CD14-positive monocyte (primary cell): ENCODE measurements around the gene CORO2A. TPM values are rescaled to one million over a fixed set of nuclear protein-coding genes. Genes with fewer than 3 reads are reported as not detected.

ENCODE experiments used
- DNase-seq, 3 donors: peaks; one replicate each; pipeline ENCODE4 v3.0.0-alpha.2; 2011 to 2022
- H2AFZ ChIP-seq: 2 replicates; pipeline ENCODE4 v1.6.0; 2012; ENCODE audit warnings: mild to moderate bottlenecking, low read depth, low read length, inconsistent platforms; ENCODE audit not compliant: insufficient read depth, poor library complexity, severe bottlenecking
- H3K27ac ChIP-seq, 2 donors: 1 replicate in 1 of 2; 2 replicates in 1 of 2; pipeline ENCODE4 v1.5.1; 2012 to 2013; ENCODE audit warnings: low read length in 2 of 2, control low read depth in 1 of 2, inconsistent platforms in 1 of 2, low read depth in 1 of 2, mild to moderate bottlenecking in 1 of 2
- H3K27me3 ChIP-seq, 2 donors: one replicate each; pipeline versions ENCODE4 v1.6.0 to v1.6.1; 2011 to 2013; ENCODE audit warnings: low read length in 2 of 2; ENCODE audit not compliant: control insufficient read depth in 2 of 2, insufficient read depth in 2 of 2
- H3K36me3 ChIP-seq, 2 donors: replicated peaks in 1 of 2; 1 replicate in 1 of 2; 2 replicates in 1 of 2; pipeline versions ENCODE4 v1.5.1 to v1.6.1; 2012 to 2013; ENCODE audit warnings: low read length in 2 of 2, control low read depth in 1 of 2, inconsistent platforms in 1 of 2, mild to moderate bottlenecking in 1 of 2; ENCODE audit not compliant: insufficient read depth in 2 of 2, control insufficient read depth in 1 of 2
- H3K4me1 ChIP-seq, 2 donors: 1 replicate in 1 of 2; 2 replicates in 1 of 2; pipeline versions ENCODE4 v1.5.1 to v1.6.1; 2012 to 2013; ENCODE audit warnings: low read length in 2 of 2, control low read depth in 1 of 2, inconsistent platforms in 1 of 2, mild to moderate bottlenecking in 1 of 2, moderate library complexity in 1 of 2; ENCODE audit not compliant: insufficient read depth in 2 of 2, control insufficient read depth in 1 of 2
- H3K4me2 ChIP-seq: replicated peaks from 2 replicates; pipeline ENCODE3; 2012; ENCODE audit warnings: low read length, moderate library complexity, mild to moderate bottlenecking; ENCODE audit not compliant: poor library complexity, severe bottlenecking; ENCODE audit errors: extremely low read depth
- H3K4me3 ChIP-seq, 3 experiments: fragments of 200-600 bp in 1 of 3; sonication (generic) in 1 of 3; replicated peaks in 1 of 3; 1 replicate in 2 of 3; 2 replicates in 1 of 3; pipeline ENCODE4 v1.5.1; 2011 to 2013; ENCODE audit warnings: low read length in 3 of 3, mild to moderate bottlenecking in 3 of 3, control low read depth in 2 of 3, low read depth in 2 of 3, inconsistent platforms in 1 of 3, moderate library complexity in 1 of 3
- H3K79me2 ChIP-seq: 2 replicates; pipeline ENCODE4 v1.6.0; 2012; ENCODE audit warnings: mild to moderate bottlenecking, control low read depth, inconsistent platforms, low read length, moderate library complexity; ENCODE audit not compliant: insufficient read depth
- H3K9ac ChIP-seq: 2 replicates; pipeline ENCODE4 v1.6.0; 2017; ENCODE audit warnings: low read length, mild to moderate bottlenecking; ENCODE audit not compliant: insufficient read depth, poor library complexity, severe bottlenecking
- H3K9me3 ChIP-seq, 2 donors: replicated peaks in 1 of 2; 1 replicate in 1 of 2; 2 replicates in 1 of 2; pipeline versions ENCODE4 v1.5.1 to v1.6.1; 2012 to 2013; ENCODE audit warnings: low read length in 2 of 2, control low read depth in 1 of 2; ENCODE audit not compliant: control insufficient read depth in 1 of 2, insufficient read depth in 1 of 2
- H4K20me1 ChIP-seq: 2 replicates; pipeline ENCODE4 v1.6.0; 2012; ENCODE audit warnings: mild to moderate bottlenecking, low read length, control low read depth, moderate library complexity; ENCODE audit not compliant: insufficient read depth
- H3K27ac Mint-ChIP-seq, 7 donors: one replicate each; pipeline ENCODE4 v1.8.0; 2020; ENCODE audit warnings: mild to moderate bottlenecking in 7 of 7, mixed read lengths in 7 of 7, moderate library complexity in 6 of 7, inconsistent platforms in 2 of 7
- H3K27me3 Mint-ChIP-seq, 3 donors: one replicate each; pipeline ENCODE4 v1.8.0; 2021 to 2022; ENCODE audit warnings: low read depth in 3 of 3, mild to moderate bottlenecking in 3 of 3, mixed read lengths in 3 of 3, moderate library complexity in 3 of 3, inconsistent platforms in 1 of 3
- H3K36me3 Mint-ChIP-seq, 2 donors: one replicate each; pipeline ENCODE4 v1.8.0; 2020; ENCODE audit warnings: mixed read lengths in 2 of 2, inconsistent platforms in 1 of 2, mild to moderate bottlenecking in 1 of 2
- H3K4me1 Mint-ChIP-seq: one replicate; pipeline ENCODE4 v1.8.0; 2020; ENCODE audit warnings: mild to moderate bottlenecking, mixed read lengths
- H3K4me3 Mint-ChIP-seq, 2 donors: one replicate each; pipeline ENCODE4 v1.8.0; 2020; ENCODE audit warnings: mild to moderate bottlenecking in 2 of 2, mixed read lengths in 2 of 2, moderate library complexity in 1 of 2
- H3K9me3 Mint-ChIP-seq, 7 donors: one replicate each; pipeline ENCODE4 v1.8.0; 2020 to 2022; ENCODE audit warnings: mixed read lengths in 7 of 7, mild to moderate bottlenecking in 6 of 7, moderate library complexity in 6 of 7, inconsistent platforms in 2 of 7
- WGBS: methylation state at CpG from one replicate; pipeline ENCODE4 v1.1.5; 2013; ENCODE audit warnings: missing lambda C conversion rate; ENCODE audit not compliant: insufficient coverage; 5-methylcytosine and 5-hydroxymethylcytosine counted together
- intact Hi-C, 2 donors: fragments of 100-400 bp; cut with micrococcal nuclease; formaldehyde crosslinking; loops; one replicate each; pipeline versions ENCODE4 v1.15.0 to v1.15.1; 2023
- polyA plus RNA-seq, 3 donors: library from polyadenylated mRNA; depleted of rRNA in 1 of 3; unstranded in 2 of 3; stranded (reverse) in 1 of 3; fragments of 300-500 nt in 2 of 3; fragments of >200 nt in 1 of 3; fragmentation: Illumina TruSeq in 2 of 3; gene quantifications; 1 replicate in 2 of 3; 2 replicates in 1 of 3; pipeline ENCODE4 v1.2.3, GENCODE V29; 2012 to 2021
- TF ChIP-seq, protein P1 (sequence below): fragments of 200-600 bp; IDR thresholded peaks from one replicate; pipeline ENCODE4 v1.8.0; 2022; ENCODE audit warnings: antibody characterized with exemption, mild to moderate bottlenecking

CORO2A gene
- polyA plus RNA-seq, 3 donors: 1.2 to 3.5 (median 2.1) TPM

DNA sequence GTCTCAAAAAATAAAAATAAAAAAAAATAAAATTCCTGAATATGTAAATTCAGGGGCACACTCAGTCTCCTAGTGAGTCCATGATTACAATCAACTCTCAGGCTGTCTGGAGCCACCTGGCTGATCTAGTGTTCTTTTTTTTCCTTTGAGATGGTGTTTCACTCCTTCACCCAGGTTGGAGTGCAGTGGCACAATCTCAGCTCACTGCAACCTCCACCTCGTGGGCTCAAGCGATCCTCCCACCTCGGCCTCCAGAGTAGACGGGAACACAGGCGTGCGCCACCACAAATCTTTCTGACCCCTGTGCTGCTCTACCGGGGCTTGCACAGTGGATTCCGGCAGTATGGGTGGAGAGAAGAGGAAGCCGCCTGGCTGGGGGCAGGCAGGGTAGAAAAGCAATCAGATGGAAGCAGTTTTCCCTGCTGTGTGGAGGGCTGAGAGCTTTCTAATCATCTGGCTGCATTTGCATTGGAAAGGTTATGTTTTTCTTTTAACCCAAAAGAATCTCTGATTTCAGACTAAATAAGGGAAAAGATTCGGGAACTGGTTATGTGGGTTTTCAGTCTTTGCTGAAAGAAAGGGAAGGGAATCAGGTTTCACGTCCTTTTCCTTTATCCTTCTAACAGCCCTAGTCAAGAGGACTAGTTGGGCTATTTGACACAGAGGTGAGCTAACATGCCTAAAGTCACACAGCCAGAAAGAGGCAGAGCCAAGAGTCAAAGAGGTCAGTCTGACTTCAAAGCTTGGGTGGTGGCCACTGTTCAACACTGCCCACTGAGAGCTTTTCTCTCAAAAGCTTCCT lies 26.3 kb upstream of the CORO2A start:
- Histone ChIP-seq H3K27me3 (no peaks in the 10 kb centered on the region), H3K9ac (no peak overlapping the region), H3K4me1 (peaks cover 8 to 11% of the 10 kb centered on the region in 2 donors), H3K4me3 (no peak overlapping the region), H2AFZ (no peak overlapping the region), H3K79me2 (peaks cover 36% of the 10 kb centered on the region), H4K20me1 (peaks cover 86% of the 10 kb centered on the region), H3K27ac (peak overlapping the region in 1 of 2 donors; percentile 53), H3K36me3 (peaks cover 89 to 99% of the 10 kb centered on the region in 2 donors), H3K4me2 (no peak overlapping the region), H3K9me3 (no peaks in the 10 kb centered on the region)
- Mint-ChIP-seq H3K4me3 (no peak overlapping the region), H3K9me3 (peaks cover 0 to 2% (median 0%) of the 10 kb centered on the region in 7 donors), H3K36me3 (peaks cover 84 to 96% of the 10 kb centered on the region in 2 donors), H3K27me3 (peaks cover 0 to 1% (median 0%) of the 10 kb centered on the region in 3 donors), H3K27ac (peak overlapping the region in 3 of 7 donors; percentile 55 to 63 (median 57)), H3K4me1 (peaks cover 10% of the 10 kb centered on the region)
- TF ChIP-seq, protein P1, sequence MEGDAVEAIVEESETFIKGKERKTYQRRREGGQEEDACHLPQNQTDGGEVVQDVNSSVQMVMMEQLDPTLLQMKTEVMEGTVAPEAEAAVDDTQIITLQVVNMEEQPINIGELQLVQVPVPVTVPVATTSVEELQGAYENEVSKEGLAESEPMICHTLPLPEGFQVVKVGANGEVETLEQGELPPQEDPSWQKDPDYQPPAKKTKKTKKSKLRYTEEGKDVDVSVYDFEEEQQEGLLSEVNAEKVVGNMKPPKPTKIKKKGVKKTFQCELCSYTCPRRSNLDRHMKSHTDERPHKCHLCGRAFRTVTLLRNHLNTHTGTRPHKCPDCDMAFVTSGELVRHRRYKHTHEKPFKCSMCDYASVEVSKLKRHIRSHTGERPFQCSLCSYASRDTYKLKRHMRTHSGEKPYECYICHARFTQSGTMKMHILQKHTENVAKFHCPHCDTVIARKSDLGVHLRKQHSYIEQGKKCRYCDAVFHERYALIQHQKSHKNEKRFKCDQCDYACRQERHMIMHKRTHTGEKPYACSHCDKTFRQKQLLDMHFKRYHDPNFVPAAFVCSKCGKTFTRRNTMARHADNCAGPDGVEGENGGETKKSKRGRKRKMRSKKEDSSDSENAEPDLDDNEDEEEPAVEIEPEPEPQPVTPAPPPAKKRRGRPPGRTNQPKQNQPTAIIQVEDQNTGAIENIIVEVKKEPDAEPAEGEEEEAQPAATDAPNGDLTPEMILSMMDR: no peak
- 92% methylated on average over 7 of the region's 11 CpGs for WGBS
- no peak for DNase-seq
- intact Hi-C loops: no loop called here

DNA sequence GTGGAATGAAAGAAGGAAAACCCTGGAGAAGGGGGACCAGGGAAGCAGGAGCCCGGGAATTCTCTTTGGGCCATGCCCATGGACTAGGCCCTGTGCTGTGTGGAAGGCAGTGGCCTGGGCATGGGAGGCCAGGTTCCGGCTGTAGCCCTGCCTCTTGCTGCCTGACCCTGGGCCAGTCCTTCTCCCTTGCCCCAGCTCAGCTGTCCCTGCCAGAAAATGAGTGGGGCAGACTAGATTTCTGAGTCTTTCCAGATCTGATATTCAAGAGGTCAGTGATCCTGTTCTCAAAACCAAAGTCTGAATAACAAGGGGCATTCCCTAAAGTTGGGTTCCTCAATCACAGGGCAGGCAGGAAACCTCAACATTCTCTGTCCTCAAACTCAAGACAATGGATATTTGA lies 24.8 kb upstream of the CORO2A start:
- H3K27me3 ChIP-seq: no peaks in the 10 kb centered on the region
- H2AFZ ChIP-seq: no peak overlapping the region
- H3K27ac Mint-ChIP-seq: peak overlapping the region in 3 of 7 donors; percentile 59 to 74 (median 63)
- H3K36me3 ChIP-seq: peaks cover 93 to 99% of the 10 kb centered on the region in 2 donors
- H3K4me1 ChIP-seq: no peaks in the 10 kb centered on the region
- H3K36me3 Mint-ChIP-seq: peaks cover 86 to 95% of the 10 kb centered on the region in 2 donors
- no peak for DNase-seq
- H3K9me3 ChIP-seq: no peaks in the 10 kb centered on the region
- H3K9ac ChIP-seq: no peak overlapping the region
- peak overlapping the region in 1 of 2 donors; percentile 36 for H3K27ac ChIP-seq
- 100% methylated on average over 2 of the region's 2 CpGs for WGBS
- H3K4me3 Mint-ChIP-seq: no peak overlapping the region
- TF ChIP-seq, protein P1: no peak
- H3K4me3 ChIP-seq: no peak overlapping the region
- intact Hi-C loops: no loop called here
- H3K27me3 Mint-ChIP-seq: no peaks in the 10 kb centered on the region
- H3K9me3 Mint-ChIP-seq: peaks cover 0 to 2% (median 0%) of the 10 kb centered on the region in 7 donors
- peaks cover 28% of the 10 kb centered on the region for H3K79me2 ChIP-seq
- no peaks in the 10 kb centered on the region for H3K4me1 Mint-ChIP-seq
- peaks cover 81% of the 10 kb centered on the region for H4K20me1 ChIP-seq
- H3K4me2 ChIP-seq: no peak overlapping the region
